IMR-90 (cell line): Measurements from ENCODE around the gene ING3. TPM values are rescaled to one million over a fixed set of nuclear protein-coding genes. Genes with fewer than 3 reads are reported as not detected.

Experiments used
- ATAC-seq: fragments of 200-7000 bp; cut with Tn5 transposase; 2 replicates; pipeline ENCODE4 v1.9.1; 2020; ENCODE audit warnings: low read depth, mild to moderate bottlenecking, moderate library complexity
- BruUV-seq: library from RNA; stranded (reverse); fragments of 400-500 nt; replicated peaks from 2 replicates; lab custom pipeline; 2021; lab: Mats Ljungman, UMichigan
- CTCF ChIA-PET: fragments of 300-600 bp; formaldehyde crosslinking; extraction: SDS; loops from one replicate; lab custom pipeline; 2021; ENCODE audit warnings: antibody characterized with exemption; lab: Yijun Ruan, JAX
- POLR2A ChIA-PET: fragments of 300-600 bp; sonication (Branson Sonifier 250); formaldehyde crosslinking; loops from one replicate; lab custom pipeline; 2022; ENCODE audit warnings: antibody characterized with exemption; ENCODE audit not compliant: unreplicated experiment; lab: Charles Lee
- DNase-seq: peaks from one replicate; pipeline ENCODE4 v3.0.0; 2013
- H2AFZ ChIP-seq: replicated peaks from 2 replicates; pipeline ENCODE3; 2013; ENCODE audit warnings: low read length, mild to moderate bottlenecking; ENCODE audit not compliant: poor library complexity
- H2AK5ac ChIP-seq: 2 replicates; pipeline ENCODE4 v1.6.1; 2013; ENCODE audit warnings: low read depth, low read length, inconsistent platforms
- H2AK9ac ChIP-seq: replicated peaks from 2 replicates; pipeline ENCODE3; 2013; ENCODE audit warnings: mild to moderate bottlenecking, low read depth, low read length, moderate library complexity; ENCODE audit not compliant: poor library complexity
- H2BK120ac ChIP-seq: 2 replicates; pipeline ENCODE4 v1.6.1; 2013; ENCODE audit warnings: low read depth, low read length, inconsistent platforms
- H2BK15ac ChIP-seq: 3 replicates; pipeline ENCODE4 v1.6.1; 2013; ENCODE audit warnings: low read depth, low read length, inconsistent platforms
- H2BK20ac ChIP-seq: 2 replicates; pipeline ENCODE4 v1.6.1; 2013; ENCODE audit warnings: low read depth, mild to moderate bottlenecking, inconsistent platforms, low read length, moderate library complexity
- H2BK5ac ChIP-seq: 2 replicates; pipeline ENCODE4 v1.6.1; 2013; ENCODE audit warnings: mild to moderate bottlenecking, low read depth, low read length, inconsistent platforms; ENCODE audit not compliant: poor library complexity, severe bottlenecking
- H3K14ac ChIP-seq: replicated peaks from 2 replicates; pipeline ENCODE4 v1.6.1; 2013; ENCODE audit warnings: low read depth, low read length, inconsistent platforms
- H3K18ac ChIP-seq: 2 replicates; pipeline ENCODE4 v1.6.1; 2013; ENCODE audit warnings: low read depth, low read length, control low read depth
- H3K23ac ChIP-seq: 2 replicates; pipeline ENCODE4 v1.6.1; 2013; ENCODE audit warnings: low read depth, low read length, inconsistent platforms
- H3K27ac ChIP-seq: 2 replicates; pipeline ENCODE4 v1.5.1; 2013; ENCODE audit warnings: mild to moderate bottlenecking, control low read depth, low read length; ENCODE audit not compliant: insufficient read depth
- H3K27me3 ChIP-seq: 2 replicates; pipeline ENCODE4 v1.6.1; 2013; ENCODE audit warnings: low read length; ENCODE audit not compliant: control insufficient read depth, insufficient read depth
- H3K36me3 ChIP-seq: 2 replicates; pipeline ENCODE4 v1.6.1; 2013; ENCODE audit warnings: low read length, mixed read lengths; ENCODE audit not compliant: control insufficient read depth, insufficient read depth
- H3K4ac ChIP-seq: 2 replicates; pipeline ENCODE4 v1.6.1; 2013; ENCODE audit warnings: low read depth, low read length, inconsistent platforms
- H3K4me1 ChIP-seq: 2 replicates; pipeline ENCODE4 v1.6.1; 2013; ENCODE audit warnings: low read length, mixed read lengths; ENCODE audit not compliant: control insufficient read depth, insufficient read depth
- H3K4me2 ChIP-seq: 2 replicates; pipeline ENCODE4 v1.6.1; 2013; ENCODE audit warnings: low read depth, mild to moderate bottlenecking, control low read depth, low read length, moderate library complexity
- H3K4me3 ChIP-seq: 2 replicates; pipeline ENCODE4 v1.5.1; 2013; ENCODE audit warnings: low read depth, mild to moderate bottlenecking, control low read depth, low read length, moderate library complexity; ENCODE audit not compliant: insufficient read depth
- H3K56ac ChIP-seq: 2 replicates; pipeline ENCODE4 v1.6.1; 2013; ENCODE audit warnings: low read length, inconsistent platforms; ENCODE audit not compliant: insufficient read depth; ENCODE audit errors: extremely low read depth
- H3K79me1 ChIP-seq, 2 experiments: 2 replicates each; pipeline ENCODE4 v1.6.1; 2013; ENCODE audit warnings: low read length in 2 of 2, inconsistent platforms in 1 of 2, low read depth in 1 of 2
- H3K9ac ChIP-seq: 2 replicates; pipeline ENCODE4 v1.6.1; 2013; ENCODE audit warnings: low read depth, low read length, control low read depth
- H3K9me1 ChIP-seq: 2 replicates; pipeline ENCODE4 v1.6.1; 2013; ENCODE audit warnings: low read length, inconsistent platforms; ENCODE audit not compliant: insufficient read depth
- H3K9me3 ChIP-seq: 2 replicates; pipeline ENCODE4 v1.6.1; 2013; ENCODE audit warnings: low read length; ENCODE audit not compliant: control insufficient read depth, insufficient read depth
- H4K20me1 ChIP-seq: 2 replicates; pipeline ENCODE4 v1.6.1; 2013; ENCODE audit warnings: low read length, inconsistent platforms; ENCODE audit not compliant: insufficient read depth
- H4K5ac ChIP-seq: 2 replicates; pipeline ENCODE4 v1.6.1; 2013; ENCODE audit warnings: mild to moderate bottlenecking, low read depth, low read length, control low read depth
- H4K8ac ChIP-seq, 2 experiments: 2 replicates each; pipeline ENCODE4 v1.6.1; 2013; ENCODE audit warnings: low read depth in 2 of 2, low read length in 2 of 2, control low read depth in 1 of 2, inconsistent platforms in 1 of 2
- H4K91ac ChIP-seq: 2 replicates; pipeline ENCODE4 v1.6.1; 2013; ENCODE audit warnings: low read depth, low read length, inconsistent platforms; ENCODE audit not compliant: insufficient read depth
- CEBPB ChIP-seq: IDR thresholded peaks from 2 replicates; pipeline ENCODE4 v1.6.1; 2012; ENCODE audit warnings: low read depth, low read length, improper control_type of control experiment
- WGBS, 2 experiments: methylation state at CpG; one replicate each; pipeline versions ENCODE4 v1.1.5 to v1.1.7; 2013; ENCODE audit warnings: missing lambda C conversion rate in 2 of 2; ENCODE audit not compliant: insufficient read length in 1 of 2; ENCODE audit errors: extremely low coverage in 2 of 2; 5-methylcytosine and 5-hydroxymethylcytosine counted together
- dilution Hi-C: fragments of 300-500 bp; cut with HindIII; formaldehyde crosslinking; loops from one replicate; pipeline ENCODE4 v1.14.3; 2018; ENCODE audit warnings: low sequenced_read_pairs; ENCODE audit not compliant: unreplicated experiment
- in situ Hi-C: fragments of 300-500 bp; cut with MboI; formaldehyde crosslinking; loops from 3 replicates; pipeline ENCODE4 v1.14.3; 2019; ENCODE audit warnings: low sequenced_read_pairs, inconsistent platforms, mixed read lengths
- intact Hi-C: fragments of 100-400 bp; cut with micrococcal nuclease; formaldehyde crosslinking; loops from 2 replicates; pipeline ENCODE4 v1.10.0; 2022
- polyA plus RNA-seq, 3 experiments: library from polyadenylated mRNA; depleted of rRNA; stranded (reverse); fragments of >200 nt; gene quantifications; 2 replicates each; pipeline ENCODE4 v1.2.3, GENCODE V29; 2012; ENCODE audit warnings: low replicate concordance in 1 of 3
- total RNA-seq: library from RNA; depleted of rRNA; stranded (reverse); fragments of >200 nt; gene quantifications from 2 replicates; pipeline ENCODE4 v1.2.3, GENCODE V29; 2012
- TF ChIP-seq, protein P1 (sequence below): fragments of 150-350 bp; IDR thresholded peaks from 2 replicates; pipeline ENCODE4 v1.6.1; 2017; ENCODE audit warnings: mild to moderate bottlenecking, antibody characterized with exemption, low read length, low read depth

The ING3 gene
- total and polyA plus RNA-seq, 2 of the 4 experiments (the other 2 are of a cell fraction) = 7.2 to 11.3 TPM

DNA sequence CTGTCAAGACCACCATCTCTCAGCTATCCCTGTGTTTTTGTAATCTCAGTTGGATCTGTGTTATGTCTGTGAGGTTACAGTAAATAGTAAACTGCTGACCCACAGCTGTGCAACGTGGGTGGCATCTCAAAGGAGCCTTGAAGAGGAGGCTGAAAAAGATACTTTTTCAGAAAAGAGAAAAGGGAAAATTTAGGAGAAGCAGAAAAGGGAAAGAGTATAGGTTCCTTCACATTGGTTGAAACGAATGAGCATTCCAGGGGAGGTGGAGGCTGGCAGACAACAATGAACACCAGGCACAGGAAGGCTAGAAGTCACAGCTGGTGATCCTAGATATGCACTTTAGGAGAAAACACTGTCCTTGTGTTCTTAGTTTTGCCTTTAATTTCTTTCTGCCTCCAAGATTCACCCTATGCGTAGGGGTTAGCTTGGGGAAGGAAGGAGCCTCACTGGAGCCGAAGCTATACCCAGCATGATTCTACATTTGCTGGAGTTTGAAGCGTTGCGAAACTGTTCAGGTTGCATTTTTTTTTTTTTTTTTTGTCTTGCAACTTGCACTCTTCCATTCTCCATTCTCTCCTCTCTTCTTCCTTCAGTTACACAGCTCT is 56.2 kb downstream of the ING3 start:
- Histone ChIP-seq H2AK5ac (peak overlapping the region; percentile 3; the same call in 1 of the 2 replicates), H4K5ac (0 out of 2 replicates have a peak overlapping the region, but pooled peaks have one; percentile 10), H4K91ac (peak overlapping the region; percentile 14), H3K27ac (no peak overlapping the region), H3K79me1 (peaks cover 39 to 65% of the 10 kb centered on the region in 2 experiments), H2BK20ac (no peak overlapping the region), H2AK9ac (no peak overlapping the region), H4K8ac (peak overlapping the region in 1 of 2 experiments; percentile 34; a peak in 1 of 4 replicates), H3K9me1 (peaks cover 18% of the 10 kb centered on the region), H4K20me1 (peaks cover 9% of the 10 kb centered on the region; the same call in 1 of the 2 replicates), H2BK120ac (peak overlapping the region; percentile 59), H3K14ac (peak overlapping the region; percentile 61; the same call in 1 of the 2 replicates), H3K9ac (no peak overlapping the region), H3K4me2 (peak overlapping the region; percentile 27; the same call in 1 of the 2 replicates), H3K4ac (peak overlapping the region; percentile 27), H3K9me3 (no peaks in the 10 kb centered on the region), H2BK15ac (peak overlapping the region; percentile 16; the same call in 1 of the 3 replicates), H3K4me3 (no peak overlapping the region), H3K18ac (0 out of 2 replicates have a peak overlapping the region, but pooled peaks have one; percentile 14), H3K27me3 (no peaks in the 10 kb centered on the region), H2BK5ac (no peak overlapping the region), H3K4me1 (peaks cover 18% of the 10 kb centered on the region), H3K23ac (peak overlapping the region; percentile 47), H2AFZ (no peak overlapping the region), H3K36me3 (no peaks in the 10 kb centered on the region), H3K56ac (no peak overlapping the region)
- dilution Hi-C loops (no loop called here), in situ Hi-C loops (no loop called here), intact Hi-C loops (no loop called here)
- ChIA-PET POLR2A (interaction anchor here (0.5 kb wide), 1 partner anchor 76 kb away, joined by 3 read pairs; no protein-coding TSS in a partner anchor), CTCF (interaction anchor here (0.6 to 1.1 kb wide), 5 partner anchors 10 to 102 kb away, joined by 3 to 4 read pairs (median 3); no protein-coding TSS in a partner anchor)
- peak; percentile 85 for TF ChIP-seq CEBPB
- TF ChIP-seq, protein P1, sequence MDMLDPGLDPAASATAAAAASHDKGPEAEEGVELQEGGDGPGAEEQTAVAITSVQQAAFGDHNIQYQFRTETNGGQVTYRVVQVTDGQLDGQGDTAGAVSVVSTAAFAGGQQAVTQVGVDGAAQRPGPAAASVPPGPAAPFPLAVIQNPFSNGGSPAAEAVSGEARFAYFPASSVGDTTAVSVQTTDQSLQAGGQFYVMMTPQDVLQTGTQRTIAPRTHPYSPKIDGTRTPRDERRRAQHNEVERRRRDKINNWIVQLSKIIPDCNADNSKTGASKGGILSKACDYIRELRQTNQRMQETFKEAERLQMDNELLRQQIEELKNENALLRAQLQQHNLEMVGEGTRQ = no peak
- ATAC-seq = peak; percentile 43; the same call in 1 of the 2 replicates
- DNase-seq = no peak
- no CpG with 5 or more reads among the region's 6 CpGs for WGBS, 2 experiments
- no TSS peak for BruUV-seq
